ENCODE data around the gene OR10H4.

DNA sequence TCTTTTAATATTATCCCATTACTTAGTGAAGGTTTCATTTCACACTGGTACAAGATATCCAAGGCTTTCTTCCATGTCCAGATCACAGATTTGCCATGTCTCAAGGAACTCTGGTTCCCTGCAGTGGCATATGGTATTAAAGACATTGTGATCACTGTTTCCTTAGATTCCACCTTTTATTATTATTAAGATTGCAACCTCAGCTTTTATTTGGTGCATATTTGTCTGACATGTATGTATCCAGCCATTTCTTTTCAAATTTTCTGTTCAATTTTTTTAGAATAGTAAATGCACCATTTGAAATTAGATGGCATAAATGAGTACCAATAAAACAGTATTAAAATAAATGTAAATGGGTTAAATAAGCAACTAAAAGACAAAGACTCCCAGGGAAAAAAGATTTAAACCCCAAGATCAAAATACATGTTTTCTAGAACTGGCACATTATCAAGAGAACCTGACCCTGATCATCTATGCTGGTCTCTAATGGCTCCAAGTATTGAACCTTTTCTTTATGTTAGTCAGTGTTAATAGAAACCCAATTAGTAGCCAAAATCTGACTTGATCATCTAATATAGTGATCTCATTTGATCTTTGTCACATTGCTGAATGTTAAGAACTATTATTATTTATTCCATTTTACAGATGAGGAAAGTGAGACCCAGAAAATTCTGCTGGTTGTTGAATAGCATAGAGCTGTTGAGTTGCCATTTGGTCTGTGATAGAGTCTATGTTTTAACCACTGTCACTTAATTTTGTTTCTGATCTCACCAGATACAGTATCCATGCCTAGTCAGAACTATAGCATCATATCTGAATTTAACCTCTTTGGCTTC lies at the start of gene OR10H4:
- TF ChIP-seq CTCF (IDR thresholded peaks at IDR 0.05) = no peak
- TF ChIP-seq POLR2AphosphoS5 (IDR thresholded peaks at IDR 0.05; ENCODE audit: insufficient read depth in 1 of 2, low read depth in 1 of 2) = no peak
